Erythroblast (primary cell): Measurements from ENCODE around the gene MARVELD3.

Experiments used
- GATA1 ChIP-seq: IDR thresholded peaks from 2 replicates; pipeline ENCODE4 v1.6.1; 2011; ENCODE audit warnings: low read depth, mild to moderate bottlenecking, control low read depth, low read length, moderate library complexity
- POLR2A ChIP-seq: IDR thresholded peaks from 2 replicates; pipeline ENCODE4 v1.6.1; 2011; ENCODE audit warnings: mild to moderate bottlenecking, low read length

- TF ChIP-seq POLR2A (no peak), GATA1 (no peak)
Observed at GRCh38 chr16:71610447-71610846, 15.5 kb upstream of the MARVELD3 start.
